Gastrocnemius medialis (tissue), 4 donors: ENCODE results near the gene RXRA. TPM values are rescaled to one million over a fixed set of nuclear protein-coding genes. Genes with fewer than 3 reads are reported as not detected.
A peak's percentile ranks its signal among the peaks of the same experiment; 100 is the strongest.

Experiments
- ATAC-seq, 2 donors: fragments of 150-250 bp; one replicate each; pipeline ENCODE4 v1.9.1; 2016
- DNase-seq, 2 donors: peaks; one replicate each; pipeline ENCODE4 v3.0.0-alpha.2; 2019
- H3K27ac ChIP-seq, 4 donors: fragments of 200-600 bp; sonication (generic); 1 replicate in 1 of 4; 2 replicates in 3 of 4; pipeline ENCODE4 v1.5.1; 2016 to 2018; ENCODE audit warnings: mild to moderate bottlenecking in 2 of 4, moderate library complexity in 1 of 4
- H3K27me3 ChIP-seq, 3 donors: fragments of 200-600 bp; sonication (generic) in 2 of 3; 1 replicate in 1 of 3; 2 replicates in 2 of 3; pipeline versions ENCODE4 v1.5.1 to v1.6.0; 2016 to 2019; ENCODE audit warnings: mild to moderate bottlenecking in 1 of 3, moderate library complexity in 1 of 3
- H3K36me3 ChIP-seq, 2 donors: fragments of 200-600 bp; sonication (generic) in 1 of 2; one replicate each; pipeline ENCODE4 v1.5.1; 2017 to 2018
- H3K4me1 ChIP-seq, 2 donors: fragments of 200-600 bp; sonication (generic) in 1 of 2; one replicate each; pipeline ENCODE4 v1.5.1; 2016 to 2017; ENCODE audit warnings: mild to moderate bottlenecking in 2 of 2
- H3K4me3 ChIP-seq, 4 donors: fragments of 200-600 bp; sonication (generic) in 3 of 4; 1 replicate in 1 of 4; 2 replicates in 3 of 4; pipeline ENCODE4 v1.5.1; 2016 to 2019; ENCODE audit warnings: mild to moderate bottlenecking in 2 of 4
- H3K9me3 ChIP-seq, 3 donors: fragments of 200-600 bp; sonication (generic) in 2 of 3; 1 replicate in 1 of 3; 2 replicates in 2 of 3; pipeline ENCODE4 v1.5.1; 2016 to 2019
- CTCF ChIP-seq, 5 experiments: fragments of 450-650 bp in 3 of 5; fragments of 200-600 bp in 2 of 5; sonication (generic) in 2 of 5; IDR thresholded peaks in 4 of 5; conservative IDR thresholded peaks in 1 of 5; 1 replicate in 4 of 5; 2 replicates in 1 of 5; pipeline ENCODE4 v1.5.1; 2016 to 2019; ENCODE audit warnings: antibody characterized with exemption in 5 of 5, mild to moderate bottlenecking in 3 of 5, moderate library complexity in 3 of 5
- POLR2A ChIP-seq, 2 donors: fragments of 450-650 bp; IDR thresholded peaks; one replicate each; pipeline ENCODE4 v1.6.1; 2017; ENCODE audit warnings: antibody characterized with exemption in 2 of 2, mild to moderate bottlenecking in 2 of 2, moderate library complexity in 2 of 2
- in situ Hi-C, 4 donors: fragments of 200-750 bp; cut with MboI; loops; one replicate each; pipeline versions ENCODE4 v1.15.0 to v1.8.0; 2017; ENCODE audit warnings: low sequenced_read_pairs in 4 of 4
- intact Hi-C: fragments of 100-400 bp; cut with DNase I; formaldehyde crosslinking; loops from one replicate; pipeline ENCODE4 v1.15.1; 2023; ENCODE audit warnings: low total_unique reads
- total RNA-seq, 4 donors: library from RNA; depleted of rRNA; stranded (reverse); fragments of >200 nt; gene quantifications; one replicate each; pipeline versions ENCODE4 v1.1.0 to v1.2.3, GENCODE V29; 2016

RXRA gene
- total RNA-seq, 4 donors from 2014 or later = 70.8 to 224 (median 160) TPM

GRCh38 chr9:134367061-134367460 lies 40.8 kb downstream of the RXRA start:
- no peaks in the 10 kb centered on the region for H3K9me3 ChIP-seq
- TF ChIP-seq POLR2A (IDR thresholded peaks at IDR 0.05) = no peak
- TF ChIP-seq CTCF (IDR thresholded peaks at IDR 0.05 in 4 of 5, conservative IDR thresholded peaks at IDR 0.05 in 1 of 5) = no peak
- ATAC-seq = no peak
- peaks cover 89 to 90% of the 10 kb centered on the region in 2 donors for H3K4me1 ChIP-seq
- DNase-seq = no peak
- peak overlapping the region; percentile 92 to 97 (median 96) for H3K27ac ChIP-seq
- H3K4me3 ChIP-seq = peak overlapping the region in 2 of 4 donors; percentile 38 to 41
- no peaks in the 10 kb centered on the region for H3K36me3 ChIP-seq
- intact Hi-C loops (loop anchor here (2.0 kb wide), 1 partner anchor 76 kb away; no protein-coding TSS in a partner anchor), in situ Hi-C loops (no loop called here)
- H3K27me3 ChIP-seq = no peaks in the 10 kb centered on the region

- Histone ChIP-seq H3K27ac (peak overlapping the region; percentile 92 to 97 (median 96)), H3K4me1 (peaks cover 92 to 95% of the 10 kb centered on the region in 2 donors), H3K27me3 (no peaks in the 10 kb centered on the region), H3K9me3 (no peaks in the 10 kb centered on the region), H3K36me3 (no peaks in the 10 kb centered on the region), H3K4me3 (no peak overlapping the region)
- no peak for ATAC-seq
- TF ChIP-seq POLR2A (IDR thresholded peaks at IDR 0.05) = no peak
- no peak for TF ChIP-seq CTCF (IDR thresholded peaks at IDR 0.05 in 4 of 5, conservative IDR thresholded peaks at IDR 0.05 in 1 of 5)
- DNase-seq = no peak
- intact Hi-C loops (loop anchor here (2.0 kb wide), 1 partner anchor 75 kb away; no protein-coding TSS in a partner anchor), in situ Hi-C loops (no loop called here)
Measured at GRCh38 chr9:134367791-134368490, 41.7 kb downstream of the RXRA start.

GRCh38 chr9:134368571-134368970 lies 42.3 kb downstream of the RXRA start:
- H3K9me3 ChIP-seq = no peaks in the 10 kb centered on the region
- H3K36me3 ChIP-seq = no peaks in the 10 kb centered on the region
- in situ Hi-C loops = no loop called here
- no peak overlapping the region for H3K4me3 ChIP-seq
- DNase-seq = no peak
- H3K27ac ChIP-seq = peak overlapping the region; percentile 92 to 97 (median 96)
- TF ChIP-seq POLR2A (IDR thresholded peaks at IDR 0.05) (no peak), CTCF (IDR thresholded peaks at IDR 0.05 in 4 of 5, conservative IDR thresholded peaks at IDR 0.05 in 1 of 5) (no peak)
- no peak for ATAC-seq
- intact Hi-C loops = no loop called here
- H3K27me3 ChIP-seq = no peaks in the 10 kb centered on the region
- H3K4me1 ChIP-seq = peaks cover 92 to 95% of the 10 kb centered on the region in 2 donors

- peak overlapping the region in 1 of 4 donors; percentile 8 for H3K4me3 ChIP-seq
- peaks cover 92 to 95% of the 10 kb centered on the region in 2 donors for H3K4me1 ChIP-seq
- no peak for ATAC-seq
- DNase-seq = peak in 1 of 2 donors; percentile 47
- H3K36me3 ChIP-seq = no peaks in the 10 kb centered on the region
- H3K9me3 ChIP-seq = no peaks in the 10 kb centered on the region
- no peak for TF ChIP-seq CTCF (IDR thresholded peaks at IDR 0.05 in 4 of 5, conservative IDR thresholded peaks at IDR 0.05 in 1 of 5)
- no peak for TF ChIP-seq POLR2A (IDR thresholded peaks at IDR 0.05)
- H3K27me3 ChIP-seq = no peaks in the 10 kb centered on the region
- in situ Hi-C loops (loop anchor here in 1 of 4 donors (5.0 kb wide), 1 partner anchor 68 kb away; no protein-coding TSS in a partner anchor), intact Hi-C loops (no loop called here)
- peak overlapping the region; percentile 90 to 100 (median 100) for H3K27ac ChIP-seq
Measured at GRCh38 chr9:134369416-134370212, 43.4 kb downstream of the RXRA start.
